Measurements from ENCODE around the gene TCAIM. TPM values are rescaled to one million over a fixed set of nuclear protein-coding genes. Genes with fewer than 3 reads are reported as not detected.

The TCAIM gene
- total RNA-seq, 1 experiment from 2014 or later = 19.5 TPM

DNA sequence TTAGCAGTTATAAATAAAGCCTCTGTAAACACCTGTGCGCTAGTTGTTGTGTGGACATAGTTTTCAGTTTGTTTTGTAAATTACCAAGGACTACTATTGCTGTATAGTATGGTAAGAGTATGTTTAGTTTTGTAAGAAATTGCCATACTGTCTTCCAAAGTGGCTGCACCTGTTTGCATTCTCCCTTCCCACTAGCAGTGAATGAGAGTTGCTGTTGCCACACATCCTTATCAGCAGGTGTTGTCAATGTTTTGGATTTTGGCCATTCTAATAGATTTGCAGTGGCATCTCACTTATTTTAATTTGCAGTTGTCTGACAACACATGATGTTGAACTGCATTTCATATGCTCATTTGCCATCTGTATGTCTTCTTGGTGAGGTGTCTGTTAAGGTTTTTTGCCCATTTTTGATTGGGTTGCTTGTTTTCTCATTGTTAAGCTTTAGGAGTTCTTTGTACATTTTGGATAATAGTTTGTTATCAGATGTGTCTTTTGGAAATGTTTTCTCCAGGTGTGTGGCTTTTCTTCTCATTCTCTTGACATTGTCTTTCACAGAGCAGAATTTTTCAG is 14.9 kb downstream of the TCAIM start:
- ChIA-PET CTCF (no interaction called here), POLR2A (no interaction called here)
- Histone ChIP-seq H3K4me3 (ENCODE audit: low read depth in 2 of 2, low read length in 2 of 2) (no peak overlapping the region), H3K36me3 (ENCODE audit: control insufficient read depth, insufficient read depth, low read length) (no peaks in the 10 kb centered on the region), H3K9me3 (ENCODE audit: control insufficient read depth, insufficient read depth, low read depth, low read length) (no peaks in the 10 kb centered on the region), H3K4me1 (ENCODE audit: control insufficient read depth, insufficient read depth, low read length) (no peaks in the 10 kb centered on the region), H3K27me3 (ENCODE audit: control insufficient read depth, insufficient read depth, low read length) (no peaks in the 10 kb centered on the region), H3K27ac (ENCODE audit: low read length) (no peak overlapping the region)
- no TSS peak for BruUV-seq (replicated peaks)
- in situ Hi-C loops (cut with HindIII; ENCODE audit: low pct_unique_long_range_greater_than_20kb, low sequenced_read_pairs) (no loop called here), intact Hi-C loops (cut with micrococcal nuclease; ENCODE audit: unreplicated experiment) (no loop called here)
- no peak for TF ChIP-seq SIN3A (IDR thresholded peaks at IDR 0.05; ENCODE audit: borderline replicate concordance, insufficient read depth, low read depth, low read length)
- TF ChIP-seq, protein P1, sequence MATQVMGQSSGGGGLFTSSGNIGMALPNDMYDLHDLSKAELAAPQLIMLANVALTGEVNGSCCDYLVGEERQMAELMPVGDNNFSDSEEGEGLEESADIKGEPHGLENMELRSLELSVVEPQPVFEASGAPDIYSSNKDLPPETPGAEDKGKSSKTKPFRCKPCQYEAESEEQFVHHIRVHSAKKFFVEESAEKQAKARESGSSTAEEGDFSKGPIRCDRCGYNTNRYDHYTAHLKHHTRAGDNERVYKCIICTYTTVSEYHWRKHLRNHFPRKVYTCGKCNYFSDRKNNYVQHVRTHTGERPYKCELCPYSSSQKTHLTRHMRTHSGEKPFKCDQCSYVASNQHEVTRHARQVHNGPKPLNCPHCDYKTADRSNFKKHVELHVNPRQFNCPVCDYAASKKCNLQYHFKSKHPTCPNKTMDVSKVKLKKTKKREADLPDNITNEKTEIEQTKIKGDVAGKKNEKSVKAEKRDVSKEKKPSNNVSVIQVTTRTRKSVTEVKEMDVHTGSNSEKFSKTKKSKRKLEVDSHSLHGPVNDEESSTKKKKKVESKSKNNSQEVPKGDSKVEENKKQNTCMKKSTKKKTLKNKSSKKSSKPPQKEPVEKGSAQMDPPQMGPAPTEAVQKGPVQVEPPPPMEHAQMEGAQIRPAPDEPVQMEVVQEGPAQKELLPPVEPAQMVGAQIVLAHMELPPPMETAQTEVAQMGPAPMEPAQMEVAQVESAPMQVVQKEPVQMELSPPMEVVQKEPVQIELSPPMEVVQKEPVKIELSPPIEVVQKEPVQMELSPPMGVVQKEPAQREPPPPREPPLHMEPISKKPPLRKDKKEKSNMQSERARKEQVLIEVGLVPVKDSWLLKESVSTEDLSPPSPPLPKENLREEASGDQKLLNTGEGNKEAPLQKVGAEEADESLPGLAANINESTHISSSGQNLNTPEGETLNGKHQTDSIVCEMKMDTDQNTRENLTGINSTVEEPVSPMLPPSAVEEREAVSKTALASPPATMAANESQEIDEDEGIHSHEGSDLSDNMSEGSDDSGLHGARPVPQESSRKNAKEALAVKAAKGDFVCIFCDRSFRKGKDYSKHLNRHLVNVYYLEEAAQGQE (IDR thresholded peaks at IDR 0.05; ENCODE audit: insufficient read depth in 1 of 2, low read depth in 2 of 2, low read length in 1 of 2) = no peak
- no peak for TF ChIP-seq TCF7L2 (IDR thresholded peaks at IDR 0.05; ENCODE audit: low read depth, low read length)
- no peak for TF ChIP-seq POLR2AphosphoS5 (IDR thresholded peaks at IDR 0.05; ENCODE audit: low read depth, low read length)
- no peak for TF ChIP-seq CTCF (IDR thresholded peaks at IDR 0.05)
- no peak for DNase-seq (ENCODE audit: low read depth, low spot score)
- no peak for ATAC-seq

DNA sequence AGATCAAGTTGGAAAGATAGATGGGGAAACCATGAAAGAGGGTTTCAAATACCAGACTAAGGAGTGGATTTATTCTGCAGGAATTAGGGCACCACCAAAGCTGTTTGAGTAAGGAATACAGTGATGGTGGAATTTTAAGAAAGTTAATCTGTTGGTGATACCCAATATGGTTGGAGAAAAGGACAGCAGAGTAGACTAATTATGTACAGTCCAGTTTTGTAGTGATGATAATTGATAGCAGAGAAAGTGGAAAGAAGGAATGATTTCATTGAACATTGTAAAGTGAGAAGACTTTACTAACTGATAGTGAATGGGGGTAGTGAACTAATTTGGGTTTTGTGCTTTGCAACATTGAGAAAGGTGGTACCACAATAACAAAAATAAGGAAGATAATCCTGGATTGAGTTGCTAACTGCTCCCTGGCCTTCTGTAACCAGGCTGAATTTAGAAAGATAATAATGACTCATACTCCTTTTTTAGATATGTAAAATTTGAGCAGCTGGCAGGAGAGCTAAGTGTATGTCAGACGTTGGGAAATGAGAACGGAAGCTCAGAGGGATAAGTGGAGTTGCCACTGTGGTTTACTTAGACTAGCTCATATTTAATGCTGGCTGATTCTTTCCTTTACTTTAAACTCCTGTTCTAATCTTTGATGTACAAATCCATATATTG is 16.9 kb downstream of the TCAIM start:
- BruUV-seq (replicated peaks) = no TSS peak
- in situ Hi-C loops (cut with HindIII; ENCODE audit: low pct_unique_long_range_greater_than_20kb, low sequenced_read_pairs) (no loop called here), intact Hi-C loops (cut with micrococcal nuclease; ENCODE audit: unreplicated experiment) (no loop called here)
- H3K36me3 ChIP-seq (ENCODE audit: control insufficient read depth, insufficient read depth, low read length) = no peaks in the 10 kb centered on the region
- TF ChIP-seq TCF7L2 (IDR thresholded peaks at IDR 0.05; ENCODE audit: low read depth, low read length) (no peak), POLR2AphosphoS5 (IDR thresholded peaks at IDR 0.05; ENCODE audit: low read depth, low read length) (no peak), CTCF (IDR thresholded peaks at IDR 0.05) (no peak), SIN3A (IDR thresholded peaks at IDR 0.05; ENCODE audit: borderline replicate concordance, insufficient read depth, low read depth, low read length) (no peak)
- TF ChIP-seq, protein P1 (IDR thresholded peaks at IDR 0.05; ENCODE audit: insufficient read depth in 1 of 2, low read depth in 2 of 2, low read length in 1 of 2) = no peak
- ChIA-PET POLR2A (no interaction called here), CTCF (no interaction called here)
- no peak overlapping the region for H3K27ac ChIP-seq (ENCODE audit: low read length)
- no peaks in the 10 kb centered on the region; the same call in 1 of the 2 replicates for H3K4me1 ChIP-seq (ENCODE audit: control insufficient read depth, insufficient read depth, low read length)
- ATAC-seq (no peak), DNase-seq (ENCODE audit: low read depth, low spot score) (no peak)
- no peaks in the 10 kb centered on the region for H3K9me3 ChIP-seq (ENCODE audit: control insufficient read depth, insufficient read depth, low read depth, low read length)
- no peak overlapping the region for H3K4me3 ChIP-seq (ENCODE audit: low read depth in 2 of 2, low read length in 2 of 2)
- H3K27me3 ChIP-seq (ENCODE audit: control insufficient read depth, insufficient read depth, low read length) = no peaks in the 10 kb centered on the region
